PC-9 (cell line): ENCODE data around the gene ASGR2. TPM values are rescaled to one million over a fixed set of nuclear protein-coding genes. Genes with fewer than 3 reads are reported as not detected.
"Not testable (repeated sequence)": the region's sequence is repeated elsewhere in the genome, so short reads cannot be mapped to it uniquely, and the experiment has no call there.

Experiments used
- BruUV-seq: library from RNA; stranded (reverse); fragments of 400-500 nt; replicated peaks from 2 replicates; lab custom pipeline; 2021; lab: Mats Ljungman, UMichigan
- CTCF ChIA-PET: fragments of 300-600 bp; sonication (Branson Sonifier 250); formaldehyde crosslinking; loops from one replicate; lab custom pipeline; 2022; ENCODE audit warnings: antibody characterized with exemption; lab: Charles Lee
- POLR2A ChIA-PET: fragments of 300-600 bp; sonication (Branson Sonifier 250); formaldehyde crosslinking; loops from one replicate; lab custom pipeline; 2022; ENCODE audit warnings: antibody characterized with exemption; ENCODE audit not compliant: unreplicated experiment; lab: Charles Lee
- DNase-seq, 2 experiments: peaks; one replicate each; pipeline versions ENCODE4 v3.0.0 to v3.0.0-alpha.2; 2015 to 2022; ENCODE audit warnings: mixed read lengths in 1 of 2
- H2AFZ ChIP-seq: fragments of 200-600 bp; sonication (generic); 2 replicates; pipeline ENCODE4 v1.8.1; 2017; ENCODE audit warnings: antibody characterized with exemption
- H3F3A ChIP-seq: fragments of 200-600 bp; sonication (generic); 2 replicates; pipeline ENCODE4 v1.8.1; 2017; ENCODE audit warnings: antibody characterized with exemption, mild to moderate bottlenecking, low read depth; ENCODE audit not compliant: insufficient read depth
- H3K27ac ChIP-seq: fragments of 200-600 bp; sonication (generic); 2 replicates; pipeline ENCODE4 v1.6.1; 2016; ENCODE audit warnings: mixed run types
- H3K27me3 ChIP-seq: fragments of 200-600 bp; sonication (generic); 2 replicates; pipeline ENCODE4 v1.6.1; 2016; ENCODE audit warnings: low read depth, mixed run types; ENCODE audit not compliant: insufficient read depth
- H3K36me3 ChIP-seq: fragments of 200-600 bp; sonication (generic); 2 replicates; pipeline ENCODE4 v1.6.1; 2016; ENCODE audit warnings: low read depth, mixed run types
- H3K4me1 ChIP-seq: fragments of 200-600 bp; sonication (generic); replicated peaks from 2 replicates; pipeline ENCODE4 v1.6.1; 2016; ENCODE audit warnings: mixed run types; ENCODE audit not compliant: insufficient read depth
- H3K4me2 ChIP-seq: fragments of 200-600 bp; sonication (generic); 2 replicates; pipeline ENCODE4 v1.6.1; 2017; ENCODE audit warnings: mixed run types
- H3K4me3 ChIP-seq: fragments of 200-600 bp; sonication (generic); 2 replicates; pipeline ENCODE4 v1.6.1; 2016; ENCODE audit warnings: mixed run types
- H3K79me2 ChIP-seq: fragments of 200-600 bp; sonication (generic); 2 replicates; pipeline ENCODE4 v1.6.1; 2017; ENCODE audit warnings: low read depth, mixed run types
- H3K9me2 ChIP-seq: fragments of 200-600 bp; sonication (generic); 2 replicates; pipeline ENCODE4 v1.8.1; 2017; ENCODE audit warnings: mild to moderate bottlenecking; ENCODE audit not compliant: insufficient read depth
- H3K9me3 ChIP-seq: fragments of 200-600 bp; sonication (generic); 2 replicates; pipeline ENCODE4 v1.8.1; 2016; ENCODE audit warnings: low read depth; ENCODE audit not compliant: insufficient read depth
- H4K20me1 ChIP-seq: fragments of 200-600 bp; sonication (generic); 2 replicates; pipeline ENCODE4 v1.8.1; 2017; ENCODE audit not compliant: insufficient read depth
- EZH2 ChIP-seq: fragments of 200-600 bp; sonication (generic); IDR thresholded peaks from 2 replicates; pipeline ENCODE4 v1.8.0; 2017; ENCODE audit warnings: antibody characterized with exemption, low read depth
- intact Hi-C: fragments of 100-400 bp; cut with micrococcal nuclease; formaldehyde crosslinking; loops from one replicate; pipeline ENCODE4 v1.10.0; 2022; ENCODE audit not compliant: unreplicated experiment
- total RNA-seq: library from RNA; stranded (reverse); gene quantifications from 2 replicates; pipeline ENCODE4 v1.2.3, GENCODE V29; 2021
- TF ChIP-seq, protein P1 (sequence below): fragments of 200-600 bp; sonication (generic); conservative IDR thresholded peaks from 2 replicates; pipeline ENCODE4 v1.6.1; 2017; ENCODE audit warnings: mixed run types, antibody characterized with exemption, mild to moderate bottlenecking, moderate library complexity

ASGR2 gene
- total RNA-seq, 1 experiment from 2014 or later, result not detected

DNA sequence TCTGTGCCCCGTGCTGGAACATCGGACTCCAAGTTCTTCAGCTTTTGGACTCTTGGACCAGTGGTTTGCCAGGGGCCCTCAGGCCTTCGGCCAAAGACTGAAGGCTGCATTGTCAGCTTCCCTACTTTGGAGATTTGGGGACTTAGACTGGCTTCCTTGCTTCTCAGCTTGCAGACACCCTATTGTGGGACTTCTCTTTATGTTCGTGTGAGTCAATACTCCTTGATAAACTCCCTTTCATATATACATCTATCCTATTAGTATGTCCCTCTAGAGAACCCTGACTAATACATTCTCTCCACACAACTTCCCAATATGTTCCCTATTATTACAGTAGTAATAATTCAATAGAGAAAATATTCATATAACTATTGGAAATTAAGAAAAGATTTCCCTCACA is 9.2 kb upstream of the ASGR2 start:
- Histone ChIP-seq H3K79me2 (no peaks in the 10 kb centered on the region), H3K27me3 (no peaks in the 10 kb centered on the region), H3K9me2 (no peaks in the 10 kb centered on the region), H3K4me1 (no peaks in the 10 kb centered on the region), H3K36me3 (no peaks in the 10 kb centered on the region), H3F3A (no peaks in the 10 kb centered on the region), H4K20me1 (no peaks in the 10 kb centered on the region), H2AFZ (no peak overlapping the region), H3K27ac (no peak overlapping the region), H3K4me2 (no peak overlapping the region), H3K4me3 (no peak overlapping the region), H3K9me3 (no peaks in the 10 kb centered on the region)
- DNase-seq, result no peak
- CTCF ChIA-PET, result no interaction called here
- TF ChIP-seq, protein P1, sequence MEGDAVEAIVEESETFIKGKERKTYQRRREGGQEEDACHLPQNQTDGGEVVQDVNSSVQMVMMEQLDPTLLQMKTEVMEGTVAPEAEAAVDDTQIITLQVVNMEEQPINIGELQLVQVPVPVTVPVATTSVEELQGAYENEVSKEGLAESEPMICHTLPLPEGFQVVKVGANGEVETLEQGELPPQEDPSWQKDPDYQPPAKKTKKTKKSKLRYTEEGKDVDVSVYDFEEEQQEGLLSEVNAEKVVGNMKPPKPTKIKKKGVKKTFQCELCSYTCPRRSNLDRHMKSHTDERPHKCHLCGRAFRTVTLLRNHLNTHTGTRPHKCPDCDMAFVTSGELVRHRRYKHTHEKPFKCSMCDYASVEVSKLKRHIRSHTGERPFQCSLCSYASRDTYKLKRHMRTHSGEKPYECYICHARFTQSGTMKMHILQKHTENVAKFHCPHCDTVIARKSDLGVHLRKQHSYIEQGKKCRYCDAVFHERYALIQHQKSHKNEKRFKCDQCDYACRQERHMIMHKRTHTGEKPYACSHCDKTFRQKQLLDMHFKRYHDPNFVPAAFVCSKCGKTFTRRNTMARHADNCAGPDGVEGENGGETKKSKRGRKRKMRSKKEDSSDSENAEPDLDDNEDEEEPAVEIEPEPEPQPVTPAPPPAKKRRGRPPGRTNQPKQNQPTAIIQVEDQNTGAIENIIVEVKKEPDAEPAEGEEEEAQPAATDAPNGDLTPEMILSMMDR, result no peak
- no peak for TF ChIP-seq EZH2
- POLR2A ChIA-PET, result no interaction called here
- intact Hi-C loops, result no loop called here
- no TSS peak for BruUV-seq

DNA sequence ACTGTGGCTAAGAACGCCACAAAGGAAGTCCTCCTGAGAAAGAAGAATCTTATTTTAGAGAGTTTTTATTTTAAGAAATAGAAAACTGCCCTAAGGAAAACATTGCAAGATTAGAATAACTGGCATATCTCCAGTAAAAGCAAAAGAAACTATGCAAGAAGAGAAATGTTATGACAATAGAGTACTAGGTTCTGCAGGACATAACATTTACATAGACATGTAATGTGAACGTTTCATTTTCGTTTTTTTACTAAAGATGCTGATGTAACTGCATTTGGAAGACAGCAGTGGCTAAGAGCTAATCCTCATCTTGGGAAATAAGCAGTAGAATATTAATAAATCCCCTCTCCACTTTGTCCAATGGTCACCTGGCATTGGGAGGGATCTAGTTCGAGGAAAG is 7.8 kb upstream of the ASGR2 start:
- H3K9me3 ChIP-seq, result no peaks in the 10 kb centered on the region
- no peak overlapping the region for H3K4me2 ChIP-seq
- no TSS peak for BruUV-seq
- no peaks in the 10 kb centered on the region for H3F3A ChIP-seq
- H3K27ac ChIP-seq, result no peak overlapping the region
- no peaks in the 10 kb centered on the region for H3K9me2 ChIP-seq
- H4K20me1 ChIP-seq, result no peaks in the 10 kb centered on the region
- no peaks in the 10 kb centered on the region for H3K4me1 ChIP-seq
- no peaks in the 10 kb centered on the region for H3K36me3 ChIP-seq
- CTCF ChIA-PET, result no interaction called here
- H3K27me3 ChIP-seq, result no peaks in the 10 kb centered on the region
- no peak for DNase-seq
- TF ChIP-seq, protein P1, result no peak
- no peak for TF ChIP-seq EZH2
- no peak overlapping the region for H3K4me3 ChIP-seq
- no peak overlapping the region for H2AFZ ChIP-seq
- intact Hi-C loops, result no loop called here
- POLR2A ChIA-PET, result no interaction called here
- H3K79me2 ChIP-seq, result no peaks in the 10 kb centered on the region

DNA sequence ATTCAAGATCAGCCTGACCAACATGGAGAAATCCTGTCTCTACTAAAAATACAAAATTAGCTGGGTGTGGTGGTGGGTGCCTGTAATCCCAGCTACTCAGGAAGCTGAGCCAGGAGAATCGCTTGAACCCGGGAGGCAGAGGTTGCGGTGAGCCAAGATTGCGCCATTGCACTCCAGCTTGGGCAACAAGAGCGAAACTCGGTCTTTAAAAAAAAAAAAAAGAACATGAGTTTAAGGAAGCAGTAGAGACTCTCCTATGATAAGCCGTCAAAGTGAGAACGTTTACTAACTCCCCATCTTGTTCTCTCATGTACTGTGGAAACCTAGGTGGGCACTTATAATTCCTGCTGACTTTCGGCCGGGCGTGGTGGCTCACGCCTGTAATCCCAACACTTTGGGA is 6.0 kb upstream of the ASGR2 start:
- H3K36me3 ChIP-seq, H3K9me2 ChIP-seq, H3F3A ChIP-seq, BruUV-seq, H2AFZ ChIP-seq, intact Hi-C loops, H3K9me3 ChIP-seq, H3K4me2 ChIP-seq, DNase-seq, H3K27ac ChIP-seq, H3K4me3 ChIP-seq, H3K79me2 ChIP-seq, H3K4me1 ChIP-seq, H4K20me1 ChIP-seq, H3K27me3 ChIP-seq, POLR2A ChIA-PET, CTCF ChIA-PET: not testable (repeated sequence)

DNA sequence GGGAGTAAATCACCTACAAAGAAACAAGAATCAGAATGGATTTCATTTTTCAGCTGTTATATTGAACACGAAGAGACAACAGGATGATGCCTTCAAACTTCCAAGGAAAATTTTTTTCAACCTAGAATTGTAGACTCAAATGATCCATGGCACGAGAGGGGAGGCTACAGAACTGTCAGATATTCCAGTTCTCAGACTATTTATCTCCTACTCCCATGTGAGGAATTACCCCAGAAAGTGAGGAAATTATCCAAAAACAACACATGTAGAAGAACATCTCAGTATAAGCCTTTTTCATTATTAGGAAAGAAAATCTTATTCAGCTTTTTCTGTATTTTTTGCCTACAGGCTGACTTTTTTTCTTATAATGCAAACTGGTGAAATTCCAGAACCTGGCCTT is 5.5 kb upstream of the ASGR2 start:
- H3K36me3 ChIP-seq, result no peaks in the 10 kb centered on the region
- H3F3A ChIP-seq, result no peaks in the 10 kb centered on the region; the same call in 1 of the 2 replicates
- no peaks in the 10 kb centered on the region for H4K20me1 ChIP-seq
- no peak overlapping the region for H2AFZ ChIP-seq
- H3K9me3 ChIP-seq, result no peaks in the 10 kb centered on the region
- no peaks in the 10 kb centered on the region for H3K9me2 ChIP-seq
- CTCF ChIA-PET, result no interaction called here
- no peak overlapping the region for H3K4me2 ChIP-seq
- TF ChIP-seq EZH2, result no peak
- TF ChIP-seq, protein P1, result no peak
- no peaks in the 10 kb centered on the region for H3K4me1 ChIP-seq
- H3K79me2 ChIP-seq, result no peaks in the 10 kb centered on the region
- POLR2A ChIA-PET, result no interaction called here
- no TSS peak for BruUV-seq
- intact Hi-C loops, result no loop called here
- DNase-seq, result no peak
- H3K27me3 ChIP-seq, result no peaks in the 10 kb centered on the region
- H3K27ac ChIP-seq, result no peak overlapping the region
- H3K4me3 ChIP-seq, result no peak overlapping the region
